Left renal pelvis (tissue), 4 donors: ENCODE results near the gene RASL12. TPM values are rescaled to one million over a fixed set of nuclear protein-coding genes. Genes with fewer than 3 reads are reported as not detected.
"Not testable (repeated sequence)": the region's sequence is repeated elsewhere in the genome, so short reads cannot be mapped to it uniquely, and the experiment has no call there.

Source experiments
- DNase-seq, 4 donors: peaks; one replicate each; pipeline ENCODE4 v3.0.0-alpha.2; 2013; ENCODE audit warnings: low read depth in 4 of 4, low spot score in 3 of 4
- polyA plus RNA-seq, 4 donors: library from polyadenylated mRNA; unstranded; fragments of 120-200 nt; gene quantifications; one replicate each; pipeline ENCODE4 v1.2.1, GENCODE V29; 2013; ENCODE audit not compliant: insufficient read length in 4 of 4

Gene RASL12
- polyA plus RNA-seq, 4 donors: 6.5 to 11.5 (median 7.5) TPM

DNA sequence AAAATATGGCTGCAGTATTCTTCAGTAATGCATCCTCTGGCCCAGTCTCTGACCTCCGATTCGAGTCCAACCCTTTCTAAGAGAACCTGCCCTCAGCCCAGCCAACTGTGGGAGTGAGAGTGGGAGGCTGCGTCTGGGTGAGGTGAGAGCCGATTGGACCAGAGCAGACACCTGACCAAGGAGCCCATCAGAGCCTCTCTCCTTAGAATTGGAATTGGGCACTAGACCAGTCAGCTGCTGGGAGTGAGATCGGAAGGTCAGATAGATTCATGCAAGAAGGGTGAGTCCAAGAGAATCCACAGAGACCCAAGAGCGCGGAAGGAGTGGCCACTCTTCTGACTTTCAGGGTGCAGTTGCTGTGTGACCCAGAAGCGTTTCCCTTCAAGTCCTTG is 10.2 kb downstream of the RASL12 start:
- DNase-seq: no peak

GRCh38 chr15:65056868-65057548 is 10.8 kb downstream of the RASL12 start:
- no peak for DNase-seq

DNA sequence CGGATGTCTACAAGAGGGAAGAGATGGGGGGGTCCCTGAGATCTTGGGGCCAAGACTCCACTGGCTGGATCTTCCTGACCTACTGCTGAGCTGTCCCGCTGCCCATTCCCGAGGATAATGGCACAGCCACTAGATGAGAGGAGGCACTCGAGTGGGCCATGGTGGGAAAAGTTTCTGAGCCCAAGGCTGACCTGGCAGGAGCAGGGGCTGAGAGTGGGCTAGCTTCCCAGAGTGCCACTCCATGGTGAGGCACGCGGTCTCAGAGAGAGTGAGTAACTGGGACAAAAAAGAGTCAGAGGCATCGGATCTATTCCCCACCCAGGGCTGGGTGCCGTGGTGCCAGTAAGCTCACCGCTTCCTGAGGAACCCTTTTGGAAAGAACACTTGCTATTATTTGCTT is 11.7 kb downstream of the RASL12 start:
- DNase-seq: no peak

GRCh38 chr15:65055201-65055870 is 12.5 kb downstream of the RASL12 start:
- DNase-seq: no peak

GRCh38 chr15:65054333-65055200 is 13.2 kb downstream of the RASL12 start:
- no peak for DNase-seq

- no peak for DNase-seq
Measured at GRCh38 chr15:65052956-65053355, 14.8 kb downstream of the RASL12 start.

- DNase-seq: no peak
Measured at GRCh38 chr15:65051266-65051665, 16.5 kb downstream of the RASL12 start.

GRCh38 chr15:65050270-65050669 is 17.5 kb downstream of the RASL12 start:
- no peak for DNase-seq

DNA sequence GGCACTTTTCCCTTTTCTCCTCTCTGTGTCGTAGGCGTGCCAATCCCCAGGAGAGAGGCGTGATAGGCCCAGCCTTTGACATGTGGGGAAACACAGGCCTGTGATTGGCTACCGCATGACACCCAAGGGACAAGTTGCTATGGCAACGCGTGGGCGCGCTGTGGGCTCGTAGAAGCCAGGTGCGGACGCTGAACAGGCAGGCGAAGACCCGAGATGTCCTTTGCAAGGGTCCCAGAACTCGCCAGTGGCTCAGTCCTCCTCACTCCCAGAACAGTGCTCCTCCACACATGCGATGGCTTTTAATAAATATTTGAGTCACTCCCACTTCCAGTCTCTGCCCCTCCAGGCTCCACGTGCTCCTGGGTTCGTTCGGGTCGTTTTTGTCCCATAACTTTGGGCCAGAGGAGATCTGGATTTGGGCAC is 18.4 kb downstream of the RASL12 start:
- peak in 3 of 4 donors; percentile 68 to 86 (median 75) for DNase-seq

- no peak for DNase-seq
Measured at GRCh38 chr15:65048241-65048640, 19.6 kb downstream of the RASL12 start.

GRCh38 chr15:65044724-65045481 is 22.9 kb downstream of the RASL12 start, which contains the start of gene SLC51B:
Gene SLC51B (plus strand): TSS chr15:65045387. CDS start chr15:65050005, 4,618 bp downstream.
- no peak for DNase-seq

DNA sequence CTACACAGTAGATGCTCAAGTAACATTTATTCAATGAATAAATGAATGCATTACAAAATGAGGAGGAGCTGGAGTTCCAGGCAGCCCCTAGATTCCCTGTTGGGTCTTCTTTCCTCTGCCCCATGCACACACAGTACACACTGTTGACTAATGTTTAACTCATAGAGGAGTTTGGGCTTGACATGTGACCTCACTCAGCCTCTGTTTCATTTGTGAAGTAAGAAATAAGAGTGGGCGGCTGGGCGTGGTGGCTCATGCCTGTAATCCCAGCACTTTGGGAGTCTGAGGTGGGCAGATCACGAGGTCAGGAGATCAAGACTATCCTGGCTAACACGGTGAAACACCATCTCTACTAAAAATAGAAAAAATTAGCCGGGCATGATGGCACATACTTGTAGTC is 23.6 kb downstream of the RASL12 start:
- DNase-seq: not testable (repeated sequence)

DNA sequence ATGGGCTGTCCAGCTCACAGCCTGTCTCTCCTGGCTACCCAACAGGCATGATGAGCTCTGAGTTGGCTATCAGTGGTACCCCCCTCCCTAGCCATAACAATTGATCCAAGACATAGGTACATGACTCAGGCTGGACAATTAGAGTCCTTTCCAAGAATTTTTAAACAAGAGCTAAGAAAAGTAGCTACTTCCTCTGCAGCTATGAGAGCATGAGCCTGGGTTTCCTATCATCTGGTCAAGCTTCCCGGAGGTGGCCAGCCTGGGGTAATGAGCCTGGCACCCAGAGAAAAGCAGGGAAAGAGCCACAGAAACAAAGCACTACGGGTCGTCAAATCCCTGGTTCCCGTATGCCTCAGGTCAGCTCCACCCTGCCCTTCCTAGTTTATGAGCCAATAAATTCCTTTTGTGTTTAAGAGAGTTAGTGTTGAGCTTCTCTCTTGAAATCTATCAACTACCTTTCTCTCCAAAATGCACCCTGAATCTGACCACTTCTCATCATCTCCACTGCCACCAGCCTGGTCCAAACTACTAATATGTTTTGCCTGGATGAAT is 24.9 kb downstream of the RASL12 start:
- DNase-seq: no peak

DNA sequence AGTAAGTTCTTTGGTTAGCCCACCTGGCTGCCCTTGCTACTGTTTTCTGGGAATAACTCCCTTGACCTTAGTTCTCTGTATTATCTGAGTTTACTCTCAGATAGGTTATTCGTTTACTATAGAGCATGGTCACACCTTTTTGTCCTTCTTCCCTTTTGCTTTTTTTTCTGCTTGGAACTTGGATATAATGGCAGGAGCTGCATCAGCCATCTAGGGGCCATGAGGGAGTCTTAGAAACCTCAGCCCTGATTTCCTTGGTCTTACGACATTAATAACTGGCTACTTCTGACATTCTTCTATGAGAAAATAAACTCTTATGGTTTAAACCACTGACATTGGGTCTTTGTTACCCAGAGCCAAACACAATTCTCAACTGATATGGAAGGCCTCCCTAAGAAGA is 26.0 kb downstream of the RASL12 start:
- DNase-seq: no peak

- DNase-seq: no peak
Measured at GRCh38 chr15:65040461-65040860, 27.3 kb downstream of the RASL12 start.

DNA sequence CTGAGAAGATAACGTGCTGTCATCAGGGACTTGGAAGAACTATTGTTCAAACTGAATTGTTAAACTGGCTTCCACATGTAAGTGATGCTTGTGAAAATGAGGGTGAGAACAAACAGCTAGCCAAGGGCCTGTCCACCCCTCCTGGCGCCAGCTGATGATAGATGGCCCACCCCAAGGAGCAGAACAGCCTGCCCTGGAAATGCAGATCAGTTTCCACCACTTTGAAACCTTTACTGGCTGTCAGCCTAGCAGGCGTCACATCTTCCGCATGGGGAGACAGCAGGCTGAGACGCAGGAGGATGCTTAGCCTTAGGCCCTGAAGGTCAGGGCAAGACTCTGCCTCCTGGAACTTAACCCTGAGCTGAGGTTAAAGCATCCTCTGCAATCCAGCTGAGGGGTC is 29.0 kb downstream of the RASL12 start:
- DNase-seq: no peak

- no peak for DNase-seq
Measured at GRCh38 chr15:65038428-65038827, 29.4 kb downstream of the RASL12 start.

DNA sequence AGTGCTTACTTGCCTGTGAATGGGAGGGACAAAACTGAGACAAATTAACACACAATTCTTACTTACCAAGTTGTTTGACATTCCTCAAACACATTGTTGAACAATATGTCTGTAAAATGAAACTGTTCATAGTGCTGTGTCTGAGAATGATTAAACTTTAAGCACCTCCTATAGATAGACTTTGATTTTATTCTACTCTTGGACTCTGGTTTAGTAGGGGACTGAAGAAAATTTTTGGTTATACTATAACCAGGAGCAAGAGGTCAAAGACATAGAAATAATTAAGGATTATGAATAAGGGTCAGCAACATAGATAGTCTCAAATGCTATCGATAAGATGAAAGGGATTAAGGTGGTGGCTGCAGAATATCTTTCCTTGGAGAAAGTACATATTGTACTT is 30.5 kb downstream of the RASL12 start:
- no peak for DNase-seq

GRCh38 chr15:65034719-65035118 is 33.1 kb downstream of the RASL12 start:
- DNase-seq: no peak

DNA sequence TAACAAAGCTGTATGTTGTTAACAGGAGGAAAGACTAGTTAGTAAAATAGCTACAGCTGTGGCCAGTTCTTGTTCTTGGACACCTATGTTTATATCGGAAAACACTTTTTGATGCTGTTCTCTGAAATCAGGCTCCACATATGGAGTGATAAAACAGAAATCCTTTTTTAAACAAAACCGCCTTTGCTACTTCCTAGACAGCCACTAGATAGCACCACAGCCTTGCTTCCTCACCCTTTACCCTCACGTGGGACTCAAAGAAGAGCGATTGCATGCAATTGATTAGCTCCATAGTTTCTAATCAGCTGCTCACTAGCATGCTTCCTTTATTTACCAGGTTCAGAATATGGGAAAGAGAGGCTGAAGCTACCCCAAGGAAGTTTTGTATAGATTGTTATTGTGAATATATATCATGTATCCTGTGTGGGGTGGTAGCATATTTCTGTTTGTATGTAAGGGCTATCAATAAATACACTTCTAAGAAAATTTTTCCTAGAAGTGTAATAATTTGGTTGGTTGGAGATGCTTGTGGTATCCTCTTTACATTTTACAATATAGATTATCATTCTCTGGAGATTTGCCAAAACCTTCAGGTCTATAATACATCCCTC is 34.0 kb downstream of the RASL12 start:
- no peak for DNase-seq
